OCI-LY7 (cell line): ENCODE results near the gene CAMK2N2. TPM values are rescaled to one million over a fixed set of nuclear protein-coding genes. Genes with fewer than 3 reads are reported as not detected.

Source experiments
- BruUV-seq: library from RNA; stranded (reverse); fragments of 400-500 nt; replicated peaks from 2 replicates; lab custom pipeline; 2021; lab: Mats Ljungman, UMichigan
- CTCF ChIA-PET: fragments of 300-600 bp; sonication (Branson Sonifier 250); formaldehyde crosslinking; loops from one replicate; lab custom pipeline; 2022; ENCODE audit warnings: antibody characterized with exemption; ENCODE audit not compliant: unreplicated experiment; lab: Charles Lee
- POLR2A ChIA-PET: fragments of 300-600 bp; sonication (Branson Sonifier 250); formaldehyde crosslinking; loops from one replicate; lab custom pipeline; 2022; ENCODE audit warnings: antibody characterized with exemption; lab: Charles Lee
- DNase-seq: peaks from one replicate; pipeline ENCODE4 v3.0.0-alpha.2; 2015; ENCODE audit warnings: low spot score
- H2AFZ ChIP-seq: fragments of 200-600 bp; sonication (generic), shearing (Covaris generic); 2 replicates; pipeline ENCODE4 v1.6.1; 2014; ENCODE audit warnings: mild to moderate bottlenecking, antibody characterized with exemption, low read length, moderate library complexity
- H3K27ac ChIP-seq: fragments of 200-600 bp; sonication (generic); 2 replicates; pipeline ENCODE4 v1.5.1; 2014; ENCODE audit warnings: mixed run types, low read depth, mild to moderate bottlenecking, moderate library complexity, low read length, inconsistent platforms; ENCODE audit not compliant: poor library complexity, severe bottlenecking
- H3K36me3 ChIP-seq: fragments of 200-600 bp; sonication (generic); 2 replicates; pipeline ENCODE4 v1.6.1; 2014; ENCODE audit warnings: mild to moderate bottlenecking, antibody characterized with exemption, low read length, moderate library complexity, mixed read lengths; ENCODE audit not compliant: insufficient read depth
- H3K4me1 ChIP-seq: fragments of 200-600 bp; sonication (generic); 2 replicates; pipeline ENCODE4 v1.5.1; 2014; ENCODE audit warnings: mild to moderate bottlenecking, low read length; ENCODE audit not compliant: insufficient read depth, poor library complexity, severe bottlenecking
- H3K4me2 ChIP-seq: fragments of 200-600 bp; sonication (generic); 2 replicates; pipeline ENCODE4 v1.6.1; 2014; ENCODE audit warnings: mild to moderate bottlenecking, low read length
- H3K4me3 ChIP-seq: fragments of 200-600 bp; sonication (generic); 2 replicates; pipeline ENCODE4 v1.5.1; 2014; ENCODE audit warnings: mild to moderate bottlenecking, low read depth, low read length; ENCODE audit not compliant: poor library complexity, severe bottlenecking
- H3K79me2 ChIP-seq: fragments of 200-600 bp; sonication (generic); 2 replicates; pipeline ENCODE4 v1.6.1; 2016; ENCODE audit warnings: low read depth, mild to moderate bottlenecking, low read length, moderate library complexity, mixed read lengths; ENCODE audit not compliant: insufficient read depth
- H3K9me2 ChIP-seq: fragments of 200-600 bp; sonication (generic); 2 replicates; pipeline ENCODE4 v1.6.1; 2016; ENCODE audit warnings: mild to moderate bottlenecking, low read length, mixed read lengths; ENCODE audit not compliant: insufficient read depth
- H3K9me3 ChIP-seq: fragments of 200-600 bp; sonication (generic); 2 replicates; pipeline ENCODE4 v1.6.1; 2014; ENCODE audit warnings: mild to moderate bottlenecking, mixed run types, low read length, mixed read lengths
- H4K20me1 ChIP-seq: fragments of 200-600 bp; sonication (generic); 2 replicates; pipeline ENCODE4 v1.6.1; 2014; ENCODE audit warnings: mild to moderate bottlenecking, antibody characterized with exemption, low read length, moderate library complexity, mixed read lengths; ENCODE audit not compliant: insufficient read depth
- CTCF ChIP-seq: fragments of 200-600 bp; sonication (generic); conservative IDR thresholded peaks from 2 replicates; pipeline ENCODE4 v1.5.1; 2014; ENCODE audit warnings: mild to moderate bottlenecking, antibody characterized with exemption, low read length, moderate library complexity, mixed read lengths
- EZH2phosphoT487 ChIP-seq: fragments of 200-600 bp; sonication (generic); IDR thresholded peaks from 2 replicates; pipeline ENCODE4 v1.6.1; 2018; ENCODE audit warnings: low read depth, borderline replicate concordance, mild to moderate bottlenecking, mixed run types, antibody characterized with exemption, low read length, moderate library complexity, mixed read lengths
- intact Hi-C: fragments of 100-400 bp; cut with micrococcal nuclease; formaldehyde crosslinking; loops from one replicate; pipeline ENCODE4 v1.10.0; 2022; ENCODE audit not compliant: unreplicated experiment
- total RNA-seq, 2 experiments: library from RNA; depleted of rRNA in 1 of 2; stranded (reverse); fragments of >200 nt in 1 of 2; shearing (Covaris generic) in 1 of 2; gene quantifications; 2 replicates each; pipeline ENCODE4 v1.2.3, GENCODE V29; 2014 to 2022

The CAMK2N2 gene
- total RNA-seq, 2 experiments from 2014 or later: not detected

DNA sequence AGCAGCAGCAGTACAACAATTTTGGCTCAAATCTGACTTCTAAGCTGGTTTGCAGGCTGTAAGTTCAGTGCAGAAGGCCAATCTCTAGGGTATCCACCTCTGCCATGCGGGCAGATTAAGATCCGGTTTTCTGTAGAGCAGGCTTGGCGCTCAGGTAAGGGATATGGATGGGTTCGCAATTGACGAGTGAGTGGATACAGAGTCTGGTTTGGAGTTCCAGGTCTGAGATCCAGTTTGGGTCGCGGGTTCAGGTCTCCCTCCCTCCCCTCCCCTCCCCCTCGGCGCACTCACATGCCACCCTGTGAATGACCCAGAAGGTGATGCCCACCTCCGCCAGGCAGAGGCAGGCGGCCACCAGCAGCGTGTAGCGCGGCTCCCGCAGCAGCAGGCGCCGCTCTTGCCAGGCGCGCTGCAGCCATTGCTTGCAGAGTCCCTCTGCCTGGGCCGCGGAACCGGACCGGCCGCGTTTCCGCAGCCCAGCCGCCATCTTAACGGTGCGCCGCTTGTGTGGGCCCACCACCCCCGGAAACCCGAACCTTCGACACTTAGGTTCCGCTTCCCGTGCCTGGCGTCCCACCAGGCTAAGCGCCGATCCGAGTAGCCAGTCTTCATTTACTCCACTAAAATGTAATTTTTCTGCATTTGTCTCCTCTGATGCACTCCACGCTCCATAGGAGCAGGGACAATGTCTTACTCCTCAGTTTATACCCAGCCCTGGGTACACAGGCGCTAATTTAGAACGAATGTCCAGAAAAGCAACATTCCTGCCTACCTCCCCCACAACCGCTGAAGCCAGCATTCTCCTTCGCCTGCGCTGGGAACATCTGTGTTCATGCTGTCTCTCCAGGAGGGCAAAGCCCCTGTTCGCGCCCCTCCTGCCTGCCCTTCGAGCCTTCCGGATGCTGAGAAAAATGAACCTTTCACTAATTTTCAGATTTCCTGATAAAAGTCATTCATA is 12.6 kb downstream of the CAMK2N2 start, which contains the start of gene ALG3:
Gene ALG3, minus strand, starts transcription at position 509 of the 958 bp plus-strand sequence. Its CDS starts 22 bp downstream, at position 487.
- peak within 1 kb of the TSS; percentile 98 for H2AFZ ChIP-seq
- H3K4me2 ChIP-seq: peak within 1 kb of the TSS; percentile 99
- H3K9me2 ChIP-seq: no peaks in the 10 kb centered on the region
- peaks cover 4% of the 10 kb centered on the region; the same call in 1 of the 2 replicates for H4K20me1 ChIP-seq
- H3K79me2 ChIP-seq: peaks cover 13% of the 10 kb centered on the region
- H3K9me3 ChIP-seq: no peaks in the 10 kb centered on the region
- peak; percentile 92 for DNase-seq
- BruUV-seq: TSS peak; percentile 83
- CTCF ChIA-PET: interaction anchor here (1.4 kb wide), 1 partner anchor 89 kb away, joined by 3 read pairs; no protein-coding TSS in a partner anchor
- peaks cover 20% of the 10 kb centered on the region for H3K36me3 ChIP-seq
- intact Hi-C loops: loop anchor here (1.0 to 5.0 kb wide), 4 partner anchors 51 to 114 kb away; partner anchors contain the start of genes ABCF3, EIF2B5 and PSMD2
- TF ChIP-seq CTCF: no peak
- no peak for TF ChIP-seq EZH2phosphoT487
- H3K4me1 ChIP-seq: peaks cover 8% of the 10 kb centered on the region
- H3K27ac ChIP-seq: peak within 1 kb of the TSS; percentile 83
- H3K4me3 ChIP-seq: peak within 1 kb of the TSS; percentile 81
- POLR2A ChIA-PET: interaction anchor here (1.0 kb wide), 1 partner anchor 51 kb away, joined by 3 read pairs; no protein-coding TSS in a partner anchor

DNA sequence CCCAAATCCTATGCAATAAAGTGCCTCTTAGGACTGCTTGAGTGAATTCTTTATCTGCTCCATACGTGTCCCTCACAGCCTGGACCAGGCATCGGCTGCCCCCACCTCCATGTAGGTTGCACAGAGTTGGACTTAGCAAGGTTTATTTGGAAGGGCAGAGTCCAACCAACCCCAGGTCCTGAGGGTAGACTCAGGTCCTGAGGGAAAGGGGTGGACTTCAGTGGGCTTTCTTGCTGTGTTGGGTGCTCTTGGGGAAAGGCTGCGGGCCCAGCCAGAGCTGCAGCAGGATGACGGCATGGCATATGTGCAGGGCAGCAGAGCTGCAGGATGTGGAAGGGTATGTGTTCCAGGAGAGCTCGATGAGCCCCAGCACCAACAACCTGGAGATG is 19.1 kb downstream of the CAMK2N2 start:
- DNase-seq: no peak

More for the DNA sequence above, 19.1 kb downstream of the CAMK2N2 start:
- ChIA-PET CTCF (no interaction called here), POLR2A (no interaction called here)
- BruUV-seq: no TSS peak
- H3K4me2 ChIP-seq: no peak overlapping the region
- TF ChIP-seq EZH2phosphoT487 (no peak), CTCF (no peak)
- no peak overlapping the region for H3K4me3 ChIP-seq
- H3K9me2 ChIP-seq: no peaks in the 10 kb centered on the region
- peaks cover 4% of the 10 kb centered on the region for H4K20me1 ChIP-seq
- peaks cover 7% of the 10 kb centered on the region for H3K4me1 ChIP-seq
- intact Hi-C loops: no loop called here
- no peak overlapping the region for H3K27ac ChIP-seq
- no peak overlapping the region for H2AFZ ChIP-seq
- H3K9me3 ChIP-seq: no peaks in the 10 kb centered on the region
- no peaks in the 10 kb centered on the region; the same call in 1 of the 2 replicates for H3K79me2 ChIP-seq
- peaks cover 42% of the 10 kb centered on the region for H3K36me3 ChIP-seq
